ENCODE results near the gene CENPV.

Gene CENPV

DNA sequence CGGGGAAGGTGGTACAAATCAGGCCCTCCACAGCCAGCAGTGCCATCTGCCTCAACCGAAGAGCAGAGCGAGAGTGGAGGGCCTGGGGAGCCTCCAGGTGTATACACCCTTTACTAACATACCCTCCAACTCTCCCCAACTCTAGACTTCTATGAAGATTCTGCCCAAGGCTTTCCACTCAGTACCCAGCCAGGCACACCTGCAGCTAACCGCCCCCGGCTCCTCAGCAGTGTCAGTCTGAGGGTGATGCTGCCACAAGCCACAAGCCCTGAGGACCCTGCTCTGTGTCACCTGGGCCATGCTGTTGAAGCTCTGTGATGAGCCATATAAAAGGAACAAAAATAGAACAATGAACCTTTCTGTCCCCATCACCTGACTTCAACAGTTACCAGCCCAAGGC is 3.8 kb downstream of the CENPV start:
- no peak overlapping the region for H3K27ac ChIP-seq (ENCODE audit: low read length)

GRCh38 chr17:16348586-16348985 is 4.7 kb downstream of the CENPV start:
- Histone ChIP-seq H3K79me2 (ENCODE audit: low read length) (no peaks in the 10 kb centered on the region), H4K20me1 (ENCODE audit: insufficient read depth, low read length) (no peaks in the 10 kb centered on the region), H3K9ac (ENCODE audit: low read length) (no peak overlapping the region), H3K9me2 (replicated peaks; ENCODE audit: insufficient read depth, low read length) (no peaks in the 10 kb centered on the region), H3K4me3 (ENCODE audit: low read length) (no peak overlapping the region), H3K27me3 (replicated peaks; ENCODE audit: insufficient read depth, low read length) (0 out of 2 replicates have a peak, but pooled peaks cover 4% of the 10 kb centered on the region), H3K27ac (ENCODE audit: low read length) (no peak overlapping the region), H3K9me3 (replicated peaks; ENCODE audit: insufficient read depth, low read length) (no peaks in the 10 kb centered on the region), H3K4me1 (ENCODE audit: low read length) (no peaks in the 10 kb centered on the region; the same call in 1 of the 2 replicates), H3K36me3 (replicated peaks; ENCODE audit: insufficient read depth, low read length) (no peaks in the 10 kb centered on the region), H2AFZ (ENCODE audit: low read length) (no peak overlapping the region), H3K4me2 (ENCODE audit: low read depth, low read length) (no peak overlapping the region), H3F3A (ENCODE audit: insufficient read depth, low read length) (no peaks in the 10 kb centered on the region)
- TF ChIP-seq EZH2 (optimal IDR thresholded peaks at IDR 0.05; ENCODE audit: low read depth, low read length) (no peak), EZH2phosphoT487 (IDR thresholded peaks at IDR 0.05; ENCODE audit: low read length) (no peak)
- TF ChIP-seq, protein P1, sequence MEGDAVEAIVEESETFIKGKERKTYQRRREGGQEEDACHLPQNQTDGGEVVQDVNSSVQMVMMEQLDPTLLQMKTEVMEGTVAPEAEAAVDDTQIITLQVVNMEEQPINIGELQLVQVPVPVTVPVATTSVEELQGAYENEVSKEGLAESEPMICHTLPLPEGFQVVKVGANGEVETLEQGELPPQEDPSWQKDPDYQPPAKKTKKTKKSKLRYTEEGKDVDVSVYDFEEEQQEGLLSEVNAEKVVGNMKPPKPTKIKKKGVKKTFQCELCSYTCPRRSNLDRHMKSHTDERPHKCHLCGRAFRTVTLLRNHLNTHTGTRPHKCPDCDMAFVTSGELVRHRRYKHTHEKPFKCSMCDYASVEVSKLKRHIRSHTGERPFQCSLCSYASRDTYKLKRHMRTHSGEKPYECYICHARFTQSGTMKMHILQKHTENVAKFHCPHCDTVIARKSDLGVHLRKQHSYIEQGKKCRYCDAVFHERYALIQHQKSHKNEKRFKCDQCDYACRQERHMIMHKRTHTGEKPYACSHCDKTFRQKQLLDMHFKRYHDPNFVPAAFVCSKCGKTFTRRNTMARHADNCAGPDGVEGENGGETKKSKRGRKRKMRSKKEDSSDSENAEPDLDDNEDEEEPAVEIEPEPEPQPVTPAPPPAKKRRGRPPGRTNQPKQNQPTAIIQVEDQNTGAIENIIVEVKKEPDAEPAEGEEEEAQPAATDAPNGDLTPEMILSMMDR (IDR thresholded peaks at IDR 0.05; ENCODE audit: low read length): no peak
- no peak for DNase-seq

More for the DNA sequence above, 3.8 kb downstream of the CENPV start:
- no peak overlapping the region for H3K9ac ChIP-seq (ENCODE audit: low read length)
- no peaks in the 10 kb centered on the region for H3K9me2 ChIP-seq (replicated peaks; ENCODE audit: insufficient read depth, low read length)
- 0 out of 2 replicates have a peak, but pooled peaks cover 4% of the 10 kb centered on the region for H3K27me3 ChIP-seq (replicated peaks; ENCODE audit: insufficient read depth, low read length)
- H3K36me3 ChIP-seq (replicated peaks; ENCODE audit: insufficient read depth, low read length): no peaks in the 10 kb centered on the region
- H4K20me1 ChIP-seq (ENCODE audit: insufficient read depth, low read length): no peaks in the 10 kb centered on the region
- no peak overlapping the region for H3K4me2 ChIP-seq (ENCODE audit: low read depth, low read length)
- H3F3A ChIP-seq (ENCODE audit: insufficient read depth, low read length): no peaks in the 10 kb centered on the region
- no peak overlapping the region for H3K4me3 ChIP-seq (ENCODE audit: low read length)
- H3K79me2 ChIP-seq (ENCODE audit: low read length): no peaks in the 10 kb centered on the region
- H3K9me3 ChIP-seq (replicated peaks; ENCODE audit: insufficient read depth, low read length): no peaks in the 10 kb centered on the region
- no peak overlapping the region for H2AFZ ChIP-seq (ENCODE audit: low read length)
- DNase-seq: peak; percentile 28
- TF ChIP-seq, protein P1 (IDR thresholded peaks at IDR 0.05; ENCODE audit: low read length): no peak
- TF ChIP-seq EZH2phosphoT487 (IDR thresholded peaks at IDR 0.05; ENCODE audit: low read length) (no peak), EZH2 (optimal IDR thresholded peaks at IDR 0.05; ENCODE audit: low read depth, low read length) (no peak)
- no peaks in the 10 kb centered on the region; the same call in 1 of the 2 replicates for H3K4me1 ChIP-seq (ENCODE audit: low read length)

GRCh38 chr17:16346721-16347271 is 6.5 kb downstream of the CENPV start:
- DNase-seq: no peak
- Histone ChIP-seq H3K4me1 (ENCODE audit: low read length) (no peaks in the 10 kb centered on the region; the same call in 1 of the 2 replicates), H4K20me1 (ENCODE audit: insufficient read depth, low read length) (no peaks in the 10 kb centered on the region), H3K79me2 (ENCODE audit: low read length) (no peaks in the 10 kb centered on the region), H3F3A (ENCODE audit: insufficient read depth, low read length) (no peaks in the 10 kb centered on the region), H2AFZ (ENCODE audit: low read length) (no peak overlapping the region), H3K9me2 (replicated peaks; ENCODE audit: insufficient read depth, low read length) (no peaks in the 10 kb centered on the region), H3K27me3 (replicated peaks; ENCODE audit: insufficient read depth, low read length) (no peaks in the 10 kb centered on the region), H3K9me3 (replicated peaks; ENCODE audit: insufficient read depth, low read length) (no peaks in the 10 kb centered on the region), H3K36me3 (replicated peaks; ENCODE audit: insufficient read depth, low read length) (no peaks in the 10 kb centered on the region), H3K9ac (ENCODE audit: low read length) (no peak overlapping the region), H3K4me2 (ENCODE audit: low read depth, low read length) (no peak overlapping the region), H3K4me3 (ENCODE audit: low read length) (no peak overlapping the region), H3K27ac (ENCODE audit: low read length) (no peak overlapping the region)
- TF ChIP-seq, protein P1 (IDR thresholded peaks at IDR 0.05; ENCODE audit: low read length): no peak
- TF ChIP-seq EZH2 (optimal IDR thresholded peaks at IDR 0.05; ENCODE audit: low read depth, low read length): no peak
- no peak for TF ChIP-seq EZH2phosphoT487 (IDR thresholded peaks at IDR 0.05; ENCODE audit: low read length)
